K562 (cell line): ENCODE measurements around the gene TFEB. TPM values are rescaled to one million over a fixed set of nuclear protein-coding genes. Genes with fewer than 3 reads are reported as not detected.

Experiments
- ARID4B ChIP-seq: sonication (generic); formaldehyde crosslinking; IDR thresholded peaks from 2 replicates; pipeline ENCODE4 v1.8.0; 2022; ENCODE audit warnings: mild to moderate bottlenecking, missing genetic modification reagents
- BHLHE40 ChIP-seq: IDR thresholded peaks from 2 replicates; pipeline ENCODE4 v1.6.1; 2011; ENCODE audit warnings: low read length, improper control_type of control experiment
- BRF1 ChIP-seq: IDR thresholded peaks from 3 replicates; pipeline ENCODE4 v1.6.1; 2011; ENCODE audit warnings: borderline replicate concordance, mild to moderate bottlenecking; ENCODE audit not compliant: insufficient read length; ENCODE audit errors: extremely low read depth
- CXXC5 ChIP-seq: fragments of 250-450 bp; sonication (Bioruptor Pico); IDR thresholded peaks from 2 replicates; pipeline ENCODE4 v1.8.0; 2022; ENCODE audit warnings: inconsistent platforms, mild to moderate bottlenecking, moderate library complexity
- GATAD2A ChIP-seq: fragments of 450-650 bp; IDR thresholded peaks from 2 replicates; pipeline ENCODE4 v1.6.1; 2017
- NONO ChIP-seq, 2 experiments: fragments of 200-400 bp in 1 of 2; fragments of 450-650 bp in 1 of 2; formaldehyde crosslinking in 1 of 2; IDR thresholded peaks; 2 replicates each; pipeline ENCODE4 v1.6.1; 2017; ENCODE audit warnings: low read depth in 2 of 2, mild to moderate bottlenecking in 2 of 2, moderate library complexity in 2 of 2, low read length in 1 of 2
- NR2F6 ChIP-seq: fragments of 450-650 bp; formaldehyde crosslinking; IDR thresholded peaks from 2 replicates; pipeline ENCODE4 v1.4.0; 2020; ENCODE audit warnings: mild to moderate bottlenecking
- NR4A1 ChIP-seq, 2 experiments: fragments of 250-450 bp in 1 of 2; fragments of 450-650 bp in 1 of 2; sonication (Bioruptor Pico) in 1 of 2; IDR thresholded peaks; 2 replicates each; pipeline versions ENCODE4 v1.4.0 to v1.6.1; 2016 to 2020; ENCODE audit warnings: mild to moderate bottlenecking in 2 of 2, missing compliant biosample characterization in 1 of 2, missing genetic modification characterization in 1 of 2, moderate library complexity in 1 of 2
- RBM39 ChIP-seq: fragments of 200-400 bp; formaldehyde crosslinking; optimal IDR thresholded peaks from 2 replicates; pipeline ENCODE3; 2018; ENCODE audit warnings: low read depth, low read length
- RFX1 ChIP-seq: fragments of 450-650 bp; IDR thresholded peaks from 2 replicates; pipeline ENCODE4 v1.6.1; 2016; ENCODE audit warnings: mild to moderate bottlenecking, moderate library complexity
- RUNX1 ChIP-seq: sonication (generic); IDR thresholded peaks from 2 replicates; pipeline ENCODE4 v1.6.1; 2016; ENCODE audit warnings: antibody characterized with exemption, low read depth
- SIN3A ChIP-seq, 2 experiments: fragments of 150-350 bp in 1 of 2; IDR thresholded peaks; 2 replicates each; pipeline ENCODE4 v1.6.1; 2011 to 2016; ENCODE audit warnings: borderline replicate concordance in 2 of 2, low read depth in 2 of 2, low read length in 2 of 2, mild to moderate bottlenecking in 2 of 2, moderate library complexity in 2 of 2; ENCODE audit not compliant: control insufficient read depth in 1 of 2
- SOX6 ChIP-seq: fragments of 450-650 bp; IDR thresholded peaks from 2 replicates; pipeline ENCODE4 v1.6.1; 2014; ENCODE audit warnings: mild to moderate bottlenecking
- SRSF7 ChIP-seq: fragments of 200-400 bp; formaldehyde crosslinking; optimal IDR thresholded peaks from 2 replicates; pipeline ENCODE3; 2017; ENCODE audit warnings: mild to moderate bottlenecking, low read depth, low read length
- polyA plus RNA-seq, 8 experiments: library from polyadenylated mRNA; depleted of rRNA in 4 of 8; stranded (reverse) in 5 of 8; unstranded in 3 of 8; fragments of >200 nt; fragmentation: Nextera tagmentation in 2 of 8; fragmentation: Illumina TruSeq in 1 of 8; extraction: Ambion mirVana in 2 of 8; extraction: Trizol in 1 of 8; gene quantifications; 2 replicates each; pipeline versions ENCODE4 v1.2.1 to v1.2.3, GENCODE V29; 2011 to 2014; ENCODE audit warnings: inconsistent platforms in 1 of 8, missing spikeins in 1 of 8
- total RNA-seq, 7 experiments: library from RNA; depleted of rRNA in 6 of 7; stranded (reverse); fragments of >200 nt in 6 of 7; fragmentation: Illumina TruSeq in 2 of 7; extraction: Trizol in 2 of 7; gene quantifications; 2 replicates each; pipeline versions ENCODE4 v1.2.1 to v1.2.3, GENCODE V29; 2011 to 2021; ENCODE audit warnings: low replicate concordance in 1 of 7
- TF ChIP-seq, protein P1 (sequence below): fragments of 250-450 bp; sonication (Bioruptor Pico); IDR thresholded peaks from 2 replicates; pipeline ENCODE4 v1.4.0; 2020

The TFEB gene
- total and polyA plus RNA-seq, 9 of the 15 experiments (the other 6 are each of a cell fraction or from before 2014, with no cell fraction given): 0.04 to 4.7 (median 2.0) TPM

GRCh38 chr6:41735427-41736185, at the start of gene TFEB (continued):
- TF ChIP-seq, protein P1, sequence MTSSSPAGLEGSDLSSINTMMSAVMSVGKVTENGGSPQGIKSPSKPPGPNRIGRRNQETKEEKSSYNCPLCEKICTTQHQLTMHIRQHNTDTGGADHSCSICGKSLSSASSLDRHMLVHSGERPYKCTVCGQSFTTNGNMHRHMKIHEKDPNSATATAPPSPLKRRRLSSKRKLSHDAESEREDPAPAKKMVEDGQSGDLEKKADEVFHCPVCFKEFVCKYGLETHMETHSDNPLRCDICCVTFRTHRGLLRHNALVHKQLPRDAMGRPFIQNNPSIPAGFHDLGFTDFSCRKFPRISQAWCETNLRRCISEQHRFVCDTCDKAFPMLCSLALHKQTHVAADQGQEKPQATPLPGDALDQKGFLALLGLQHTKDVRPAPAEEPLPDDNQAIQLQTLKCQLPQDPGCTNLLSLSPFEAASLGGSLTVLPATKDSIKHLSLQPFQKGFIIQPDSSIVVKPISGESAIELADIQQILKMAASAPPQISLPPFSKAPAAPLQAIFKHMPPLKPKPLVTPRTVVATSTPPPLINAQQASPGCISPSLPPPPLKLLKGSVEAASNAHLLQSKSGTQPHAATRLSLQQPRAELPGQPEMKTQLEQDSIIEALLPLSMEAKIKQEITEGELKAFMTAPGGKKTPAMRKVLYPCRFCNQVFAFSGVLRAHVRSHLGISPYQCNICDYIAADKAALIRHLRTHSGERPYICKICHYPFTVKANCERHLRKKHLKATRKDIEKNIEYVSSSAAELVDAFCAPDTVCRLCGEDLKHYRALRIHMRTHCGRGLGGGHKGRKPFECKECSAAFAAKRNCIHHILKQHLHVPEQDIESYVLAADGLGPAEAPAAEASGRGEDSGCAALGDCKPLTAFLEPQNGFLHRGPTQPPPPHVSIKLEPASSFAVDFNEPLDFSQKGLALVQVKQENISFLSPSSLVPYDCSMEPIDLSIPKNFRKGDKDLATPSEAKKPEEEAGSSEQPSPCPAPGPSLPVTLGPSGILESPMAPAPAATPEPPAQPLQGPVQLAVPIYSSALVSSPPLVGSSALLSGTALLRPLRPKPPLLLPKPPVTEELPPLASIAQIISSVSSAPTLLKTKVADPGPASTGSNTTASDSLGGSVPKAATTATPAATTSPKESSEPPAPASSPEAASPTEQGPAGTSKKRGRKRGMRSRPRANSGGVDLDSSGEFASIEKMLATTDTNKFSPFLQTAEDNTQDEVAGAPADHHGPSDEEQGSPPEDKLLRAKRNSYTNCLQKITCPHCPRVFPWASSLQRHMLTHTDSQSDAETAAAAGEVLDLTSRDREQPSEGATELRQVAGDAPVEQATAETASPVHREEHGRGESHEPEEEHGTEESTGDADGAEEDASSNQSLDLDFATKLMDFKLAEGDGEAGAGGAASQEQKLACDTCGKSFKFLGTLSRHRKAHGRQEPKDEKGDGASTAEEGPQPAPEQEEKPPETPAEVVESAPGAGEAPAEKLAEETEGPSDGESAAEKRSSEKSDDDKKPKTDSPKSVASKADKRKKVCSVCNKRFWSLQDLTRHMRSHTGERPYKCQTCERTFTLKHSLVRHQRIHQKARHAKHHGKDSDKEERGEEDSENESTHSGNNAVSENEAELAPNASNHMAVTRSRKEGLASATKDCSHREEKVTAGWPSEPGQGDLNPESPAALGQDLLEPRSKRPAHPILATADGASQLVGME (CRISPR knock-in tag): peak; percentile 42; the same call in 1 of the 2 replicates
- TF ChIP-seq ARID4B (CRISPR knock-in tag) (peak; percentile 46; the same call in 1 of the 2 replicates), SRSF7 (no peak), CXXC5 (CRISPR knock-in tag) (peak; percentile 90), RFX1 (peak; percentile 86), GATAD2A (no peak), RUNX1 (no peak), SOX6 (peak; percentile 37; the same call in 1 of the 2 replicates), BHLHE40 (peak; percentile 57; the same call in 1 of the 2 replicates), NR4A1 (CRISPR knock-in tag; IDR thresholded peaks at IDR 0.05) (no peak), NR4A1 (tag; IDR thresholded peaks at IDR 0.05) (peak; percentile 41; the same call in 1 of the 2 replicates), NONO (IDR thresholded peaks at IDR 0.05; ENCODE audit: low read depth in 2 of 2, low read length in 1 of 2) (peak in 1 of 2 experiments; percentile 75; a peak in 1 of 4 replicates), BRF1 (no peak), SIN3A (IDR thresholded peaks at IDR 0.05; ENCODE audit: borderline replicate concordance in 2 of 2, control insufficient read depth in 1 of 2, low read depth in 2 of 2, low read length in 2 of 2) (peak; percentile 73 to 83; a peak in 3 of 4 replicates), NR2F6 (CRISPR knock-in tag) (no peak), RBM39 (peak; percentile 47)
